ENCODE results near the gene PAX6.

GRCh38 chr11:31788085-31788484 is 23.0 kb downstream of the PAX6 start:
- TF ChIP-seq GATA3 (IDR thresholded peaks at IDR 0.05; ENCODE audit: low read depth, low read length) (no peak), GATA2 (IDR thresholded peaks at IDR 0.05; ENCODE audit: low read depth, low read length) (no peak)
